Gastrocnemius medialis (tissue), 4 donors: ENCODE data around the gene HDGF. TPM values are rescaled to one million over a fixed set of nuclear protein-coding genes. Genes with fewer than 3 reads are reported as not detected.

Source experiments
- ATAC-seq, 2 donors: fragments of 150-250 bp; one replicate each; pipeline ENCODE4 v1.9.1; 2016
- DNase-seq, 2 donors: peaks; one replicate each; pipeline ENCODE4 v3.0.0-alpha.2; 2019
- H3K27ac ChIP-seq, 4 donors: fragments of 200-600 bp; sonication (generic); 1 replicate in 1 of 4; 2 replicates in 3 of 4; pipeline ENCODE4 v1.5.1; 2016 to 2018; ENCODE audit warnings: mild to moderate bottlenecking in 2 of 4, moderate library complexity in 1 of 4
- H3K27me3 ChIP-seq, 3 donors: fragments of 200-600 bp; sonication (generic) in 2 of 3; 1 replicate in 1 of 3; 2 replicates in 2 of 3; pipeline versions ENCODE4 v1.5.1 to v1.6.0; 2016 to 2019; ENCODE audit warnings: mild to moderate bottlenecking in 1 of 3, moderate library complexity in 1 of 3
- H3K36me3 ChIP-seq, 2 donors: fragments of 200-600 bp; sonication (generic) in 1 of 2; one replicate each; pipeline ENCODE4 v1.5.1; 2017 to 2018
- H3K4me1 ChIP-seq, 2 donors: fragments of 200-600 bp; sonication (generic) in 1 of 2; one replicate each; pipeline ENCODE4 v1.5.1; 2016 to 2017; ENCODE audit warnings: mild to moderate bottlenecking in 2 of 2
- H3K4me3 ChIP-seq, 4 donors: fragments of 200-600 bp; sonication (generic) in 3 of 4; 1 replicate in 1 of 4; 2 replicates in 3 of 4; pipeline ENCODE4 v1.5.1; 2016 to 2019; ENCODE audit warnings: mild to moderate bottlenecking in 2 of 4
- H3K9me3 ChIP-seq, 3 donors: fragments of 200-600 bp; sonication (generic) in 2 of 3; 1 replicate in 1 of 3; 2 replicates in 2 of 3; pipeline ENCODE4 v1.5.1; 2016 to 2019
- CTCF ChIP-seq, 5 experiments: fragments of 450-650 bp in 3 of 5; fragments of 200-600 bp in 2 of 5; sonication (generic) in 2 of 5; IDR thresholded peaks in 4 of 5; conservative IDR thresholded peaks in 1 of 5; 1 replicate in 4 of 5; 2 replicates in 1 of 5; pipeline ENCODE4 v1.5.1; 2016 to 2019; ENCODE audit warnings: antibody characterized with exemption in 5 of 5, mild to moderate bottlenecking in 3 of 5, moderate library complexity in 3 of 5
- POLR2A ChIP-seq, 2 donors: fragments of 450-650 bp; IDR thresholded peaks; one replicate each; pipeline ENCODE4 v1.6.1; 2017; ENCODE audit warnings: antibody characterized with exemption in 2 of 2, mild to moderate bottlenecking in 2 of 2, moderate library complexity in 2 of 2
- in situ Hi-C, 4 donors: fragments of 200-750 bp; cut with MboI; loops; one replicate each; pipeline versions ENCODE4 v1.15.0 to v1.8.0; 2017; ENCODE audit warnings: low sequenced_read_pairs in 4 of 4
- intact Hi-C: fragments of 100-400 bp; cut with DNase I; formaldehyde crosslinking; loops from one replicate; pipeline ENCODE4 v1.15.1; 2023; ENCODE audit warnings: low total_unique reads
- total RNA-seq, 4 donors: library from RNA; depleted of rRNA; stranded (reverse); fragments of >200 nt; gene quantifications; one replicate each; pipeline versions ENCODE4 v1.1.0 to v1.2.3, GENCODE V29; 2016

HDGF gene
- total RNA-seq, 4 donors from 2014 or later: 154 to 281 (median 240) TPM

GRCh38 chr1:156711011-156711817, 40.3 kb downstream of the HDGF start:
- ATAC-seq (no peak), DNase-seq (no peak)
- Histone ChIP-seq H3K4me3 (no peak overlapping the region), H3K36me3 (no peaks in the 10 kb centered on the region), H3K27ac (no peak overlapping the region), H3K9me3 (no peaks in the 10 kb centered on the region), H3K4me1 (peaks cover 4 to 7% of the 10 kb centered on the region in 2 donors), H3K27me3 (peaks cover 0 to 4% (median 2%) of the 10 kb centered on the region in 3 donors)
- TF ChIP-seq POLR2A (IDR thresholded peaks at IDR 0.05): no peak
- TF ChIP-seq CTCF (IDR thresholded peaks at IDR 0.05 in 4 of 5, conservative IDR thresholded peaks at IDR 0.05 in 1 of 5): no peak
- in situ Hi-C loops (loop anchor here in 2 of 4 donors (10.0 to 25.0 kb wide), 2 partner anchors 151 to 174 kb away; partner anchors contain the start of genes INSRR (in 1 of the 2) and NTRK1 (in 1 of the 2)), intact Hi-C loops (no loop called here)

GRCh38 chr1:156709757-156710489, 41.6 kb downstream of the HDGF start:
- intact Hi-C loops (no loop called here), in situ Hi-C loops (loop anchor here in 2 of 4 donors (10.0 to 25.0 kb wide), 2 partner anchors 152 to 175 kb away; partner anchors contain the start of genes INSRR (in 1 of the 2) and NTRK1 (in 1 of the 2))
- H3K4me3 ChIP-seq: no peak overlapping the region
- ATAC-seq (peak in 1 of 2 donors; percentile 31), DNase-seq (peak in 1 of 2 donors; percentile 53)
- H3K27ac ChIP-seq: no peak overlapping the region
- peaks cover 17 to 20% of the 10 kb centered on the region in 2 donors for H3K4me1 ChIP-seq
- TF ChIP-seq POLR2A (IDR thresholded peaks at IDR 0.05) (no peak), CTCF (IDR thresholded peaks at IDR 0.05 in 4 of 5, conservative IDR thresholded peaks at IDR 0.05 in 1 of 5) (no peak)
- H3K9me3 ChIP-seq: no peaks in the 10 kb centered on the region
- H3K27me3 ChIP-seq: peaks cover 10 to 17% (median 12%) of the 10 kb centered on the region in 3 donors
- no peaks in the 10 kb centered on the region for H3K36me3 ChIP-seq

- Histone ChIP-seq H3K4me1 (peaks cover 25 to 28% of the 10 kb centered on the region in 2 donors), H3K27me3 (peaks cover 19 to 26% (median 21%) of the 10 kb centered on the region in 3 donors), H3K4me3 (no peak overlapping the region), H3K9me3 (no peaks in the 10 kb centered on the region), H3K36me3 (no peaks in the 10 kb centered on the region), H3K27ac (no peak overlapping the region)
- ATAC-seq: no peak
- in situ Hi-C loops: loop anchor here in 1 of 4 donors (25.0 kb wide), 1 partner anchor 153 kb away; the partner anchor contains the start of genes INSRR and NTRK1
- TF ChIP-seq CTCF (IDR thresholded peaks at IDR 0.05 in 4 of 5, conservative IDR thresholded peaks at IDR 0.05 in 1 of 5) (no peak), POLR2A (IDR thresholded peaks at IDR 0.05) (no peak)
- no peak for DNase-seq
- intact Hi-C loops: no loop called here
Measured at GRCh38 chr1:156709031-156709430, 42.4 kb downstream of the HDGF start.

- H3K4me1 ChIP-seq: peaks cover 28% of the 10 kb centered on the region in 2 donors
- DNase-seq (no peak), ATAC-seq (no peak)
- in situ Hi-C loops (loop anchor here in 1 of 4 donors (25.0 kb wide), 1 partner anchor 154 kb away; the partner anchor contains the start of genes INSRR and NTRK1), intact Hi-C loops (no loop called here)
- no peak for TF ChIP-seq POLR2A (IDR thresholded peaks at IDR 0.05)
- no peak for TF ChIP-seq CTCF (IDR thresholded peaks at IDR 0.05 in 4 of 5, conservative IDR thresholded peaks at IDR 0.05 in 1 of 5)
- no peak overlapping the region for H3K27ac ChIP-seq
- H3K36me3 ChIP-seq: no peaks in the 10 kb centered on the region
- H3K27me3 ChIP-seq: peaks cover 27 to 33% (median 29%) of the 10 kb centered on the region in 3 donors
- no peaks in the 10 kb centered on the region for H3K9me3 ChIP-seq
- no peak overlapping the region for H3K4me3 ChIP-seq
Measured at GRCh38 chr1:156708218-156708661, 43.2 kb downstream of the HDGF start.
